GM21723 (cell line): ENCODE results near the gene TSGA10.
A peak's percentile ranks its signal among the peaks of the same experiment; 100 is the strongest.
"Not testable (repeated sequence)": the region's sequence is repeated elsewhere in the genome, so short reads cannot be mapped to it uniquely, and the experiment has no call there.

Experiments used
- ATAC-seq: cut with Tn5 transposase; IDR thresholded peaks from one replicate; pipeline ENCODE4 v1.9.1; 2021; ENCODE audit warnings: mild to moderate bottlenecking, moderate library complexity; ENCODE audit not compliant: unreplicated experiment

Gene TSGA10

DNA sequence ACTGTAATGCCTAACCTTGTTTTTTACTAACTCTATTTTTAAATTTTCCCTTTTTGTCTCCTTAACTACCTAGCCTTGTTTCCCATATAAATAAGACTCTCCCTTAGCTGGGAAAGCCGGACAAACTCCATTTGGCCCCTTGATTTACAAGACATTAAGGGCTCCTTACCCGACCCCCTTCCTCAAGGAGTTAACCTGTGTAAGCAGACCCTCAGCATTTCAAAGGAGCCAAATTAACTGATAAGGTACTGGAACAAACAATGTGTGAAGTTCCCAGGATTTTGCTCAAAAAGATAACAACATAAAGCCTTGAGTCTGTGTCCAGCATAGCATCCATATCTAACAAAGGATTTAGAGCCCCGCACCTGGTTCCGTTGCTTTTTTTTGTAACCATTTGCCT, 72.9 kb downstream of the TSGA10 start:
- no peak for ATAC-seq

- no peak for ATAC-seq
Observed at GRCh38 chr2:99079226-99079625, 75.5 kb downstream of the TSGA10 start.

GRCh38 chr2:99072551-99072950, 82.2 kb downstream of the TSGA10 start:
- no peak for ATAC-seq

DNA sequence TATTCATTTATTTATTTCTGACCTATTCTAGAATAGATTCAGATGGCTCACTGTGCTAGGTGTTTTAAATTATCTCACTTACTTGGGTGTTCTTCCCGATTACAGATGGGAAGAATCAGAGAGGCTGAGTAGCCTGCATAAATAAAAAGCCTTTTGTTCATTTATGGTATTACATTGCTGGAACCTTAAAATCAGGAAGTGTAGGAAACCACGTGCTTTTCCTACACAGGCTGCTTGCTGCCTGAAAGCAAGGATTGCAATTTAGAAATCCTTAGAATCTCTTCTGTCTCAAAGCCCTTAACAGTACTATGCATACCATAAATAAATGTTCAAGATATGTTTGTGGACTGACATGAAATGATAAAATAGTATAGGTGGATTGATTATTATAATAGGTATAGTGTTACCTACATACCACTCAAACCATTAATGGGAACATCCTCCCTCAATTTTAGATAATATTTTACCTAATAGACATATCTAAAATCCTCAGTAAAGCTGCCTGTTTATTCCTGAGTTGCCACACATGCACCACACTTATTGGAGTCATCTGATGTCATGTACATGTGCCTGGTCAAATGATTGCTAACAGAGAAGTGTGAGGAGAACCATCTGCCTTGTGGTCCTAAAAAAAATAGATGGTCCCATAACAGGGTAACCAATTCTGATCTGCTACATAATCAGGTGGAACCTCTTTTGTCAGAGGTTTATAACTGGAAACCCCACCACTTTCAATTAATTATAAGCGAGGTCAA, 86.7 kb downstream of the TSGA10 start:
- no peak for ATAC-seq

DNA sequence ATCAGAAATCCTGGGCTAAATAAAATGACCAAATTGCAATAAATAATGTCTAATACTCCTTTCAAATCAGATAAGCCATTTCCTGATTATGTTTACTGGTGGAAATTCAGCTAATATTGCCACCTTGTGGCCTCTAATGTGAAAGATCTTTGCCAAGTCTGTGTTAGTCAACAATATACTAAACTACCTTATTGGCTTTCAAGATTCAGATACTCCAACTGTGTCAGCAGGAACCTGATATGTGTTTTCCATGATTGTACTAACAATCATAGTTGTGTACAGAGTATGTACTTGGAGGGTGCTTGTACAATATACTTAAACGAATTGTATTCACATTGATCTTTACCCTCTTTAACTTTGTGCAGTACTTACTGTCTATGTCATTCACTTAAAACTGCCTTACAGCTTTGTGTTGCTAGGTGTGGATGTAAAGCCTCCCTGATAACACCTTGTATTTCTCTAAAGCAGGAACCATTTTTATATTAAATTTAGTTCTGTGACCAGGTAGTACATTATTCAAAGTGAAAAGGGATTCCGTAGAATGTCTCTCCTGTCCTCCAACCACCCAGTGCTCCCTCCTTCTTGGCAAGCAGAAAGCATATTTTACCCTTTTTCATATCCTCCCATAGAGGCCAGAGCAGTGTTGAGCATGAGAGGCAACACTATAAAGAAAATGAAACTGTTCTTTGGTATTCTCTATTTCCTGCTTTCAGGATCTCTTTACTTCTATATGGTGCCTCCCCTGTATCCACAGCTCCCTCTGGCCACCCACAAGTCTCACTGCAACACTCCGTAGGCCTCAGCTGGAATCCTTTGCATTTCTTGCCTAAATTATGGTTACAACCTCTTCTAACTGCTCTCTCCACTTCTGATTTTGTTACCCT, 88.4 kb downstream of the TSGA10 start:
- peak; percentile 99 for ATAC-seq

- ATAC-seq, result not testable (repeated sequence)
Observed at GRCh38 chr2:99049187-99049586, 105.6 kb downstream of the TSGA10 start.

DNA sequence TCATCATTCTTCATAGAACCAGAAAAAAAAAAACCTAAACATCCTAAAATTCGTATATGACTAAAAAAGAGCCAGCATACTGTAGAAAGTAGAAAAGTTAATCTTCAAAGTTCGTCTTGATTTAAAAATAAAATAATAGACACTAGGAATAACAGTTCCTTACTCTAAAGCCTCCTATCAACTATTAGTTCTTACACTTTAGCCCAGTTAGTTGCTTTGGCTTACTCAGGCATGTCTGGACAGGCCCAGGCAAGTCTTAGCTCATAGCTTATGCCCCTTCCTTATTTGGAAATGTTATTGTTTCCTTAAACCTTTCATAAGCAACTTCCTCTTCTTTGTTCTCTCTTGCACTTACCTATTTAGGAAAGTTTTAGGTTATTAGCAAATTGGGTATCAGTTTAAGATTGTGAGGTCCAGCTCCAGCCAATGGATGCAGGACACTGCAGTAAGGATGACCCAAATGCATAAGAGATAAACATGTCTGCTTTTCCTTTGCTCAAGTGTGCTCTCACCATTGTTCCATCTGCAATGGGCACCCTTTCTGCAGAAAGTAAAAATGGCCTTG, 113.9 kb downstream of the TSGA10 start:
- ATAC-seq, result not testable (repeated sequence)

- no peak for ATAC-seq
Observed at GRCh38 chr2:99035920-99036319, 118.8 kb downstream of the TSGA10 start.

GRCh38 chr2:99032786-99033185, 122.0 kb downstream of the TSGA10 start:
- no peak for ATAC-seq

DNA sequence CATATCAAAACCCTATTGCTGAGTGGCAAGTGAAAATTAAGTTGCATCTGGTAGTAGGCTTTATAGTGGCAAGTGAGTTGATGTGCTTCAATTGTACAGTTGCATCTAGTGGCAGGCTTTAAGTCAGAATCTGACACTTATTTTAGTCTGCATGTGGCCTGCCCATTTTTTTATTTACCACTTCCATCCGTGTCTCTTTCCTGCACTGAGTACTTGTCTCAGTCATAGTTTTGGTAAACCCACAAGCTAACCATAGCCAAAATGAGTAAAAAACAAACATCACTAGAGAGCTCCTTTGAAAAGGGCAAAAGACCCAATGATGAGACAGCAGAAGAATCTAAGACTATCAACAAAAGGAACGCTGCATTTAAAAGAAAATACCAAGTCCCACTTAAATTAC, 122.7 kb downstream of the TSGA10 start:
- no peak for ATAC-seq

DNA sequence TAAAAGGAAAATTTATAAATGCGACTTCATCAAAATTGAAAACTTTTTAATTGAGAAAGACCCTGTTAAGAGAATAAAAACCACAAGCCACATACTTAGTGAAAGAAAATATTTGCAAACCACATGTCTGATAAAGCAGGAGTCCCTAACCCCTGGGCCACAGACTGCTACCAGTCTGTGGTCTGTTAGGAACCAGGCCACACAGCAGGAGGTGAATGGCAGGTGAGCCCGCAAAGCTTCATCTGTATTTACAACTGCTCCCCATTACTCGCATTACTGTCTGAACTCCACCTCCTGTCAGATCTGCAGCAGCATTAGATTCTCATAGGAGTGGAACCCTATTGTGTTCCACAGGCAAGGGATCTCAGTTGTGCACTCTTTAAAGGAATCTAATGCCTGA, 123.3 kb downstream of the TSGA10 start:
- no peak for ATAC-seq

DNA sequence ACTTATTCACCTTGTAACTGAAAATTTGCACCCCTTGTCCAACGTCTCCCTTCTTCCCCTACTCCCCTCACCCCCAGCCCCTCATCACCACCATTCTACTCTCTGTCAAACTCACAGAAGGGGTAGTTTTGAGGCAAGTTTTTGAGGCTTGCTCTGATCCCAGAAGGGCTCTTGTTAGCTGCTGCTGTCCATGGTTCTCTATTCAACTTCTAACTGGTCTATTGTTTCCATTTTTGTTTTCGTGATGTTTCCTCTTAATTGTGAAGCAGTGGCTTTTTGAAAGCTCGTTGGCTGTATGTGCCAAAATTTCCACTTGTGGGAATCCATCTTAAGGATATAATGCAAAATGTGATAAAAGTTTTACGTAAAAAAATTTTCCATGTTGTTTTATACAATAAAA, 126.2 kb downstream of the TSGA10 start:
- ATAC-seq, result no peak

- ATAC-seq, result no peak
Observed at GRCh38 chr2:99027856-99028255, 126.9 kb downstream of the TSGA10 start.

DNA sequence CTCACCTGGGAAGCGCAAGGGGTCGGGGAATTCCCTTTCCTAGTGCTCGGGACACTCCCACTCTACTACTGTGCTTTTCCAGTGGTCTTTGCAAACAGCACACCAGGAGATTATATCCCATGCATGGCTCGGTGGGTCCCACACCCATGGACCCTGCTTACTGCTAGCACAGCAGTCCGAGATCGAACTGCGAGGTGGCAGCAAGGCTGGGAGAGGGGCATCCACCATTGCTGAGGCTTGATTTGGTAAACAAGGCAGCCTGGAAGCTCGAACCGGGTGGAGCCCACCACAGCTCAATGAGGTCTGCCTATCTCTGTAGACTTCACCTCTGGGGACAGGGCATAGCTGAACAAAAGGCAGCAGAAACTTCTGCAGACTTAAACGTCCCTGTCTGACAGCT, 154.0 kb downstream of the TSGA10 start:
- no peak for ATAC-seq

GRCh38 chr2:98988695-98989094, 166.0 kb downstream of the TSGA10 start:
- not testable (repeated sequence) for ATAC-seq

DNA sequence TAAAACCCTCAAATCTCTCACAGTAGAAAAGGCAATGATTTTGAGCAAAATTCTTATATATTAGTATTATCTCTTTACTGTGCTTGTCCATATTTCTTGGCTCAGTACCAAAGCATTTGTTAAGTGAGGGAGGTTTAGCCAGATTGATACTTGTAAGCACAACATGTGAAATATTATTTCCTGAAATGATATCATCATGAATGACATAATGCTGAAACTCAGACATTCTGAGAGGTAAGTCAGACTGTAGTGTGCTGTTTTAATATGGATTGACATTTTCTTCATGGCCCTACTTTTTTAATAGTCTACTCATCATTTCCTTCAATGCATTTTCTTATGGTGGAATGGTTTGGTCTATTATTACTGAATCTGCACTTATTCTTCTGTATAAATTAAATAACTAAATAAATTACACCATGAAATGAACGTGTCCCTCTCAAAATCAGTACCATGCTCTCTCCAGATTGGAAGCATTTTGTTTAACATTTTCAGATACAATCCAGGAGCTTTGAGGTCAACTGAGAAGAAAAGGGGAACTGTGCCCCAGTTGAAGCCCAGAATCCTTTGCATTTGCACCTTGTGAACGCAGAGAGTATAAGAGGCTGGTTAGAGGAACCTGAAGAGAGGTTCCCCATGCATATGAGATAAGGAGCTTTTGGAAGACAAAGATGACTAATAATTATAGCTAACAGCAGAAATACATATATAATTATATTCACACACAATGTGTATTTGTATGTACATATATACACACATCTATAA, 168.7 kb downstream of the TSGA10 start:
- no peak for ATAC-seq

GRCh38 chr2:98975611-98976010, 179.1 kb downstream of the TSGA10 start:
- no peak for ATAC-seq

DNA sequence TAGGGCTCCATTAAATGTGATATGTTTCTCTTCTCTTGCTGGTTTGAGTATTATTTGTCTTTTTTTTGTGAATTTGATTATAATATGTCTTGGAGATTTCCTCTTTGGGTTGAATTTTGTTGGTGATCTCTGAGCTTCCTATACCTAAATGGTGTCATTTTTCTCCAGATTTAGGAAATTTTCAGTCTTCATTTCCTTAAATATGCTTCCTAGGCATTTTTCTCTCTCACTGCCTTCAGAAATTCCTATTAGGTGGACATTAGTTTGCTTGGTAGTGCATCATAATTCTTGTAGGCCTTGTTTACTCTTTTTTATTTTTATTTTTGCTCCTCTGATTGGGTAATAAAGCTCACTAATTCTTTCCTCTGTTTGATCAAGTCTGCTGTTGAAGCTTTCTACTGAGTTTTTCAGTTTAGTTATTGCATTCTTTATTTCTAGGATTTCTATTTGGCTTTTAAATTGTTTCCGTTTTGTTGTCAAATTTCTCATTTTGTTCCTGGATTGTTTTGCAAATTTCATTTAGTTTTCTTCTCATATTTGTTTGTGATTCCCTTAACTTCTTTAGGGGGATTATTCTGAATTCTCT, 182.1 kb downstream of the TSGA10 start:
- no peak for ATAC-seq

DNA sequence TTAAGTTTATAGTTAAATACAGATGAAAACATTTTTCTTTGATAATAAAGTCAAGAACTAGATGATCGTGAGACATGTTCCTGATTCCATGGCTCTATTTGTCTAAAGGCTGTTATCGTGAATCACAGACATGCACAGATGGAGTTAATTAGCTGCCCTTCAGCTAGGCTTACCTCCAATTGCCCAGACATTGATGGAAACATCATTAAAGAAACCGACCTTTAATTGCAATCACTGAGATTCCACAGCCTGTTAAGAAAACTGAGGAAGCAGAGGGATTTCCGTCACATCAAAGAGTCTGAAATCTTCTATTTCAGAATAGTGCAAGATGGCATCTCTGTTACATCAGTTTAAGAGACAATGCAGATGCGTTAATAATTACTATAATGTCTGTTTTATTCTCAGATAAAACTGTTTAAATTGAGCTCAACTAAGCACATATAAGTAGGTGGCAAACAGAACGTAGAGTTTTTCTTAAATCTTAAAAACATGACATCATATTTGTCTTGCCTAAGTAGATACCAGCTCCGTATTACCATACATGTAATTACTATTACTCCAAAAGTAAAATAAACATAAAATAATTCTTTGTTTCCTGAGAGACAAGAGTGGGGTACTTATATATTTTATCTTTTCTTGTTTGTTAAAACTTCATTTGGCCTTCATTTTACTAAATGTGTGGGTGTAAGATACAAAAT, 194.8 kb downstream of the TSGA10 start:
- ATAC-seq, result no peak

DNA sequence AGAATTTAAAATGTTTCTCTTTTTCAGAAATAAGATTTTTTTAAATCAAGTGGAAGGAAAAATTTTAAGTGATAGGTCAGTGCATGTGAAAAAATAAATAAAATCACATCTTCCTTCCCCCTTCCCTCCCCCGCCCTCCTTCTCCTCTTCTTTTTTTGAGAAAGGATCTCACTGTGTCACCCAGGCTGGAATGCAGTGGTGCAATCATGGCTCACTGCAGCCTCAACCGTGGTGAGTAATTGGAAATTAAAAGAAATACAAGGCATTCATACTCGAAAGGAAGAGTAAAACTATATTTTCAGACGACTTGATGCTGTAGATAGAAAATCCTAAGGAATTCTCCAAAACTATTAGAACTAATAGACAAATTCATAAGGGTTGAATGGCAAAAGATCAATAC, 201.8 kb downstream of the TSGA10 start:
- ATAC-seq, result no peak
